Mesothelial cell of epicardium (in vitro differentiated cells): ENCODE measurements around the gene ANKRD40CL. TPM values are rescaled to one million over a fixed set of nuclear protein-coding genes. Genes with fewer than 3 reads are reported as not detected.

ENCODE experiments used
- microRNA-seq: library from miRNA; unstranded; fragments of <30 nt; microRNA quantifications from one replicate; pipeline ENCODE4 v1.2.0, GENCODE V29; 2021; ENCODE audit warnings: inconsistent platforms, mixed read lengths
- total RNA-seq: library from RNA; stranded (reverse); gene quantifications from 3 replicates; pipeline ENCODE4 v1.2.1, GENCODE V29; 2021

The ANKRD40CL gene
- total RNA-seq, 1 donor from 2014 or later = not detected

Small RNA genes within 50 kb of the gene (microRNA-seq; reads per million reads assigned to microRNA genes)
- not detected for gene MIR8059

Other genes starting within 250 kb of the ANKRD40CL start
- 14.2 to 15.1 TPM (median 14.7 TPM) in 3 replicates for gene EPN3, start 234.8 kb downstream of the ANKRD40CL start, total RNA-seq
- gene SPATA20, start 220.3 kb downstream of the ANKRD40CL start, total RNA-seq = 71.3 to 71.7 TPM (median 71.4 TPM) in 3 replicates
- 26.1 to 29.0 TPM (median 26.9 TPM) in 3 replicates for gene CACNA1G, start 206.8 kb downstream of the ANKRD40CL start, total RNA-seq
- 0.44 to 1.2 TPM (median 0.93 TPM) in 3 replicates for gene ABCC3, start 132.6 kb downstream of the ANKRD40CL start, total RNA-seq
- 35.9 to 38.8 TPM (median 37.6 TPM) in 3 replicates for gene ANKRD40, start 59.6 kb downstream of the ANKRD40CL start, total RNA-seq
- 240 to 261 TPM (median 252 TPM) in 3 replicates for gene LUC7L3, start 47.9 kb downstream of the ANKRD40CL start, total RNA-seq
- gene WFIKKN2, start 68.1 kb upstream of the ANKRD40CL start, total RNA-seq = 0.42 to 0.68 TPM (median 0.60 TPM) in 3 replicates
- gene TOB1, start 98.8 kb upstream of the ANKRD40CL start, total RNA-seq = 29.4 to 34.7 TPM (median 32.0 TPM) in 3 replicates